Smooth muscle cell (in vitro differentiated cells): ENCODE measurements around the gene ARL4A. TPM values are rescaled to one million over a fixed set of nuclear protein-coding genes. Genes with fewer than 3 reads are reported as not detected.

ENCODE experiments used
- DNase-seq: peaks from one replicate; lab custom pipeline; 2025; ENCODE audit not compliant: unreplicated experiment; lab: John Stamatoyannopoulos, UW
- H2AFZ ChIP-seq: fragments of 200-600 bp; sonication (generic); 2 replicates; pipeline ENCODE4 v1.6.0; 2016; ENCODE audit warnings: antibody characterized with exemption, low read depth, mild to moderate bottlenecking
- H3F3A ChIP-seq: fragments of 200-600 bp; sonication (generic); 2 replicates; pipeline ENCODE4 v1.6.0; 2017; ENCODE audit warnings: antibody characterized with exemption, low read depth
- H3K27ac ChIP-seq: fragments of 200-600 bp; sonication (generic); 2 replicates; pipeline ENCODE4 v1.5.1; 2016; ENCODE audit warnings: low read depth, mild to moderate bottlenecking
- H3K27me3 ChIP-seq: fragments of 200-600 bp; sonication (generic); 2 replicates; pipeline ENCODE4 v1.6.1; 2016; ENCODE audit warnings: low read depth, mild to moderate bottlenecking
- H3K36me3 ChIP-seq: fragments of 200-600 bp; sonication (generic); 2 replicates; pipeline ENCODE4 v1.5.1; 2016; ENCODE audit warnings: low read depth
- H3K4me1 ChIP-seq: fragments of 200-600 bp; sonication (generic); 2 replicates; pipeline ENCODE4 v1.5.1; 2016; ENCODE audit warnings: low read depth
- H3K4me2 ChIP-seq: fragments of 200-600 bp; sonication (generic); 2 replicates; pipeline ENCODE4 v1.6.0; 2016; ENCODE audit warnings: mild to moderate bottlenecking
- H3K4me3 ChIP-seq: fragments of 200-600 bp; sonication (generic); 2 replicates; pipeline ENCODE4 v1.5.1; 2016; ENCODE audit warnings: mild to moderate bottlenecking
- H3K79me2 ChIP-seq: fragments of 200-600 bp; sonication (generic); 2 replicates; pipeline ENCODE4 v1.6.0; 2016; ENCODE audit warnings: low read depth, mild to moderate bottlenecking
- H3K9ac ChIP-seq: fragments of 200-600 bp; sonication (generic); 2 replicates; pipeline ENCODE4 v1.6.0; 2016; ENCODE audit warnings: low read depth
- H3K9me3 ChIP-seq: fragments of 200-600 bp; sonication (generic); replicated peaks from 2 replicates; pipeline ENCODE4 v1.5.1; 2016; ENCODE audit warnings: low read depth
- H4K20me1 ChIP-seq: fragments of 200-600 bp; sonication (generic); 2 replicates; pipeline ENCODE4 v1.6.0; 2016; ENCODE audit warnings: low read depth
- whole genome bisulfite sequencing: methylation state at CpG from one replicate; pipeline ENCODE4 v1.1.7; 2016; ENCODE audit warnings: low lambda C conversion rate; 5-methylcytosine and 5-hydroxymethylcytosine counted together
- polyA plus RNA-seq: library from polyadenylated mRNA; unstranded; fragments of >200 nt; fragmentation: Nextera tagmentation; extraction: Ambion mirVana; gene quantifications from 2 replicates; pipeline ENCODE4 v1.2.1, GENCODE V29; 2016
- small RNA-seq: library from RNA; depleted of rRNA; stranded (forward); fragments of <200 nt; gene quantifications from one replicate; pipeline ENCODE3, GENCODE V24; 2014
- total RNA-seq: library from RNA; depleted of rRNA; stranded (reverse); fragments of >200 nt; gene quantifications from 2 replicates; pipeline ENCODE4 v1.2.3, GENCODE V29; 2014
- TF ChIP-seq, protein P1 (sequence below): fragments of 200-600 bp; sonication (generic); IDR thresholded peaks from 2 replicates; pipeline ENCODE4 v1.5.1; 2017; ENCODE audit warnings: borderline replicate concordance, mild to moderate bottlenecking, antibody characterized with exemption; ENCODE audit not compliant: insufficient read depth, poor library complexity, severe bottlenecking

The ARL4A gene
- total and polyA plus RNA-seq, 2 experiments from 2014 or later, result 86.6 to 113 TPM

DNA sequence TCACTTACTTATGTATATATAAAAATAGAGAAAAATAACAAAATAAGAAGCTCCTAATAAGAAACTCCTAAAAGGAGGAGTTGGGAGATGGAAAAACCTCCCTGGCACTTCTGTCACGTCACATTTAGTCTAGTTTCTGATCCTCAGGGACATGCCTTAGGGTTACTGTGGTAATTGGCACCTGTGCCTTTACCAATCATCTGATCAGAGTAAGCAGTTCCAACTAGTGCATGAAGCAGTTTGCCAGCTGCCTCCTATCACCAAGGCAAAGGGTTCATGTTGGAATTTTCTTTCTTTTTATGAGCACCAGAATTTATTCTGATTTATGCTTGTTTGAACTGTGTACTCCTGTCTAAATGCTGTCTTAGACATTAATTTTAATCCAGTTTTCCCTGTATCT lies 49.9 kb downstream of the ARL4A start:
- 88% methylated on average over 1 of the region's 1 CpG for WGBS
- H3K4me1 ChIP-seq, result no peaks in the 10 kb centered on the region
- H2AFZ ChIP-seq, result no peak overlapping the region
- H3F3A ChIP-seq, result no peaks in the 10 kb centered on the region
- H3K79me2 ChIP-seq, result no peaks in the 10 kb centered on the region
- no peaks in the 10 kb centered on the region for H3K27me3 ChIP-seq
- TF ChIP-seq, protein P1, sequence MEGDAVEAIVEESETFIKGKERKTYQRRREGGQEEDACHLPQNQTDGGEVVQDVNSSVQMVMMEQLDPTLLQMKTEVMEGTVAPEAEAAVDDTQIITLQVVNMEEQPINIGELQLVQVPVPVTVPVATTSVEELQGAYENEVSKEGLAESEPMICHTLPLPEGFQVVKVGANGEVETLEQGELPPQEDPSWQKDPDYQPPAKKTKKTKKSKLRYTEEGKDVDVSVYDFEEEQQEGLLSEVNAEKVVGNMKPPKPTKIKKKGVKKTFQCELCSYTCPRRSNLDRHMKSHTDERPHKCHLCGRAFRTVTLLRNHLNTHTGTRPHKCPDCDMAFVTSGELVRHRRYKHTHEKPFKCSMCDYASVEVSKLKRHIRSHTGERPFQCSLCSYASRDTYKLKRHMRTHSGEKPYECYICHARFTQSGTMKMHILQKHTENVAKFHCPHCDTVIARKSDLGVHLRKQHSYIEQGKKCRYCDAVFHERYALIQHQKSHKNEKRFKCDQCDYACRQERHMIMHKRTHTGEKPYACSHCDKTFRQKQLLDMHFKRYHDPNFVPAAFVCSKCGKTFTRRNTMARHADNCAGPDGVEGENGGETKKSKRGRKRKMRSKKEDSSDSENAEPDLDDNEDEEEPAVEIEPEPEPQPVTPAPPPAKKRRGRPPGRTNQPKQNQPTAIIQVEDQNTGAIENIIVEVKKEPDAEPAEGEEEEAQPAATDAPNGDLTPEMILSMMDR, result no peak
- H3K4me3 ChIP-seq, result no peak overlapping the region
- H4K20me1 ChIP-seq, result no peaks in the 10 kb centered on the region
- H3K4me2 ChIP-seq, result no peak overlapping the region
- H3K9ac ChIP-seq, result no peak overlapping the region
- DNase-seq, result no peak
- no peaks in the 10 kb centered on the region for H3K9me3 ChIP-seq
- no peaks in the 10 kb centered on the region for H3K36me3 ChIP-seq
- no peak overlapping the region for H3K27ac ChIP-seq

DNA sequence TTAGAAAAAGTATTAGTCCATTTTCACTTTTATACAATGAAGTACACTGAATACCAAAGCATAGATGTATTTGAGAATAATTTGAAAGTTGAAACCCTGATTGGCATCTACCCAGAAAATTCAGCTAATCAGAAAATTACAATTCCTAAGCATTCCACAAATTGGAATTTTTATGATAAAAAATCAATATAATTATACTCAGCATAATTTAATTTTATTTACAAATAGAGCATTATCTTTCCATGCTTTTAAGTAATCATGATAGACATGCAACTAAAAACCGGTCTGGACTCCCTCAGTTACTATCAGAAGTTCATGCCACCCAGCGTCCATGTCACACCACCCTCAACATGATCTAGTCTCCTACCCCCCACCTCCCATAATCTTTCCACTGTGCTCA lies 50.4 kb downstream of the ARL4A start:
- no peaks in the 10 kb centered on the region for H3K36me3 ChIP-seq
- no peaks in the 10 kb centered on the region for H3K27me3 ChIP-seq
- no peaks in the 10 kb centered on the region for H4K20me1 ChIP-seq
- H2AFZ ChIP-seq, result no peak overlapping the region
- H3K9ac ChIP-seq, result no peak overlapping the region
- 100% methylated on average over 2 of the region's 2 CpGs for WGBS
- no peaks in the 10 kb centered on the region for H3F3A ChIP-seq
- no peaks in the 10 kb centered on the region for H3K4me1 ChIP-seq
- H3K4me2 ChIP-seq, result no peak overlapping the region
- DNase-seq, result no peak
- H3K4me3 ChIP-seq, result no peak overlapping the region
- H3K27ac ChIP-seq, result no peak overlapping the region
- H3K79me2 ChIP-seq, result no peaks in the 10 kb centered on the region
- TF ChIP-seq, protein P1, result no peak
- H3K9me3 ChIP-seq, result no peaks in the 10 kb centered on the region

DNA sequence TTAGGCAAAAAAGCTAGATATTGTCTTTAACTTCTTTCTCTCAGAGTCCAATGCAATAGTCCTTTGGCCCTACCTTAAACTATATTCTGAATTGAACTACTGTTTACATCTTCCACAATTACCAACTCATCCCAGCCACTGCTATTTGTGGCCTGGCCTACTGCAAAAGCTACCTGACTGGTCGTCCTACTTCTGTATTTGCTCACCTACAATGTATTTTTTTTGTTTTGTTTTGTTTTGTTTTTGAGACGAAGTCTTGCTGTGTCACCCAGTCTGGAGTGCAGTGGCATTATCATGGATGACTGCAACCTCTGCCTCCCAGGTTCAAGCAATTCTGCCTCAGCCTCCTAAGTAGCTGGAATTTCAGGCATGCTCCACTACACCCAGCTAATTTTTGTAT lies 51.2 kb downstream of the ARL4A start:
- Histone ChIP-seq H4K20me1 (no peaks in the 10 kb centered on the region), H3K36me3 (no peaks in the 10 kb centered on the region), H3K4me1 (no peaks in the 10 kb centered on the region), H3K4me3 (no peak overlapping the region), H3K27ac (peak overlapping the region; percentile 30), H3K27me3 (no peaks in the 10 kb centered on the region), H3F3A (no peaks in the 10 kb centered on the region), H3K79me2 (no peaks in the 10 kb centered on the region), H2AFZ (peak overlapping the region; percentile 48), H3K9me3 (no peaks in the 10 kb centered on the region), H3K4me2 (no peak overlapping the region), H3K9ac (no peak overlapping the region)
- no peak for DNase-seq
- TF ChIP-seq, protein P1, result no peak
- WGBS, result 28% methylated on average over 2 of the region's 2 CpGs

Small RNA genes within 50 kb of the gene (small RNA-seq; reads per million reads assigned to genes)
- gene RF00264, result not detected

Other genes starting within 250 kb of the ARL4A start
- gene SCIN, start 116.9 kb upstream of the ARL4A start, total RNA-seq, result 0.13 and 0.31 TPM in 2 replicates
- gene SCIN, start 116.9 kb upstream of the ARL4A start, polyA plus RNA-seq, result 0.31 and 0.50 TPM in 2 replicates